ENCODE results near the gene CCDC192.

DNA sequence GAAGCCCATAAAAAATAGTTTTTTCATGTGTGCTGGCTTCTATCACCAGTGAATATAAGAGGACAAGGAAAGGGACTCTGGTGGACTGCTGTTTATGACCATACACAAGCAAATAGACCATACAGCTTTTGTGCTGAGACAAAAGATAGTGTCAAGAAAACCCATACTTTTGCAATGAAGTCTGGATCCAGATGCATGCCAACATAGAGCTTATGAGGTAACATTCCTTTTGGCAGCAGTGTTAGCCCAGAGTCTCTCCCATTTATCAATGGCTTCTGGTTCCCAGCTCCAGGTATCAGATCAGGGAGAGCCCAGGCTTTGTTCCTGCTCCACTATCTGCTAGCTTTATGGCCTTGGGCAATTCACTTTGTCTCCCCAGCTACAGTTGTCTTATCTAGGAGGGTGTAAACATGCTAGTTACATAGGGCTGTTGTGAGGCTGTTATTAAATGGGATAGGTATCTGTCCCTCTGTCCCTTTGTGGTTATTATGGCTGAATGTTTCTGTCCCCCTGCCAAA lies 55.6 kb downstream of the CCDC192 start:
- TF ChIP-seq, protein P1, sequence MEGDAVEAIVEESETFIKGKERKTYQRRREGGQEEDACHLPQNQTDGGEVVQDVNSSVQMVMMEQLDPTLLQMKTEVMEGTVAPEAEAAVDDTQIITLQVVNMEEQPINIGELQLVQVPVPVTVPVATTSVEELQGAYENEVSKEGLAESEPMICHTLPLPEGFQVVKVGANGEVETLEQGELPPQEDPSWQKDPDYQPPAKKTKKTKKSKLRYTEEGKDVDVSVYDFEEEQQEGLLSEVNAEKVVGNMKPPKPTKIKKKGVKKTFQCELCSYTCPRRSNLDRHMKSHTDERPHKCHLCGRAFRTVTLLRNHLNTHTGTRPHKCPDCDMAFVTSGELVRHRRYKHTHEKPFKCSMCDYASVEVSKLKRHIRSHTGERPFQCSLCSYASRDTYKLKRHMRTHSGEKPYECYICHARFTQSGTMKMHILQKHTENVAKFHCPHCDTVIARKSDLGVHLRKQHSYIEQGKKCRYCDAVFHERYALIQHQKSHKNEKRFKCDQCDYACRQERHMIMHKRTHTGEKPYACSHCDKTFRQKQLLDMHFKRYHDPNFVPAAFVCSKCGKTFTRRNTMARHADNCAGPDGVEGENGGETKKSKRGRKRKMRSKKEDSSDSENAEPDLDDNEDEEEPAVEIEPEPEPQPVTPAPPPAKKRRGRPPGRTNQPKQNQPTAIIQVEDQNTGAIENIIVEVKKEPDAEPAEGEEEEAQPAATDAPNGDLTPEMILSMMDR (IDR thresholded peaks at IDR 0.05): no peak
- TF ChIP-seq POLR2A (IDR thresholded peaks at IDR 0.05): no peak
- no peak for TF ChIP-seq POLR2AphosphoS5 (IDR thresholded peaks at IDR 0.05)
